HUES48 (cell line): ENCODE measurements around the gene CPNE1.
"Not testable (repeated sequence)": the region's sequence is repeated elsewhere in the genome, so short reads cannot be mapped to it uniquely, and the experiment has no call there.

Experiments
- H3K27ac ChIP-seq: one replicate; pipeline ENCODE4 v1.7.0; 2013; ENCODE audit warnings: low read depth, low read length, inconsistent platforms
- H3K27me3 ChIP-seq: 2 replicates; pipeline ENCODE4 v1.6.1; 2013; ENCODE audit warnings: mild to moderate bottlenecking, low read length; ENCODE audit not compliant: control insufficient read depth, insufficient read depth
- H3K36me3 ChIP-seq: 2 replicates; pipeline ENCODE4 v1.6.1; 2013; ENCODE audit warnings: low read length; ENCODE audit not compliant: control insufficient read depth, insufficient read depth
- H3K4me1 ChIP-seq: 2 replicates; pipeline ENCODE4 v1.6.1; 2013; ENCODE audit warnings: mild to moderate bottlenecking, low read length; ENCODE audit not compliant: control insufficient read depth, insufficient read depth
- H3K4me3 ChIP-seq: 2 replicates; pipeline ENCODE4 v1.5.1; 2013; ENCODE audit warnings: mild to moderate bottlenecking, low read depth, low read length
- H3K9ac ChIP-seq: 2 replicates; pipeline ENCODE4 v1.6.1; 2013; ENCODE audit warnings: mild to moderate bottlenecking, low read depth, low read length, moderate library complexity
- H3K9me3 ChIP-seq: 2 replicates; pipeline ENCODE4 v1.6.1; 2013; ENCODE audit warnings: low read length; ENCODE audit not compliant: control insufficient read depth, insufficient read depth

The CPNE1 gene

GRCh38 chr20:35664466-35665206, at the start of gene CPNE1, which contains the start of gene RBM12:
CPNE1 (minus strand) TSS chr20:35664900; CDS start chr20:35632923, 31,977 bp downstream.
RBM12 (minus strand) TSS chr20:35664900; CDS start chr20:35655322, 9,578 bp downstream.
- peaks cover 30% of the 10 kb centered on the region for H3K4me1 ChIP-seq
- peak within 1 kb of the TSS; percentile 96 for H3K9ac ChIP-seq
- no peaks in the 10 kb centered on the region for H3K27me3 ChIP-seq
- H3K36me3 ChIP-seq = peaks cover 13% of the 10 kb centered on the region
- peak within 1 kb of the TSS; percentile 95 for H3K27ac ChIP-seq
- H3K4me3 ChIP-seq = peak within 1 kb of the TSS; percentile 81
- no peaks in the 10 kb centered on the region for H3K9me3 ChIP-seq

DNA sequence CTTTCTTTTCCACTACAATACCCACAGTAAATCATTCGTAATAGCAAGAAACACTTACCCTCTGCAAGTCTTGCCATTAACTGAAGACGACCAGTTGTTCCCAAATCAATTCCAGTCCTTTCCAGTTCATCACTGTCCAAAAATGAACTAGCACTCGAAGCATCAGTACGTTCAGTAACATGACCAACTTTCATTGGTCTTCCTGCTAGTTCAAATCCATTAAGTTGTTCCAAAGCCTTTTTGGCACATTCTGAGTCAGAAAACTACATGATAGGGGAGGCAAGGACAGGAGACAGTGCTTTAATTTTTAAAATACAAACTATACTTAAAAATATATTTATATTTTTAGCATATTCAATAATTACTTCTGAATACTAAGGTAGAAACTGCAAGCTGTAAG, 49.4 kb upstream of the CPNE1 start:
- Histone ChIP-seq H3K27ac (no peak overlapping the region), H3K36me3 (peaks cover 100% of the 10 kb centered on the region), H3K9ac (no peak overlapping the region), H3K4me1 (no peaks in the 10 kb centered on the region), H3K9me3 (no peaks in the 10 kb centered on the region), H3K4me3 (no peak overlapping the region), H3K27me3 (no peaks in the 10 kb centered on the region)

DNA sequence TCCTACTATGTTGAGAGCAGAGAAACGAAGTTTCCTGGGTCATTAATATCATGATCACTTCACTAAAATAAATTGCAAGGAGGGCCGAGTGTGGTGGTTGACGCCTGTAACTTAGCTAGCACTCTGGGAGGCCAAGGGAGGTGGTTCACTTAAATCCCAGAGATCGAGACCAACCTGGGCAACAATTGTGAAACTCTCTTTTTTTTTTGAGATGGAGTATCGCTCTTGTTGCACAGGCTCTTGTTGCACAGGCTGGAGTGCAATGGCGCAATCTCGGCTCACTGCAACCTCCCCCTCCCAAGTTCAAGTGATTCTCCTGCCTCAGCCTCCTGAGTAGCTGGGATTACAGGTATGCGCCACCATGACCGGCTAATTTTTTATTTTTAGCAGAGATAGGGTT, 48.4 kb upstream of the CPNE1 start:
- not testable (repeated sequence) for H3K4me1 ChIP-seq, H3K9me3 ChIP-seq, H3K27ac ChIP-seq, H3K4me3 ChIP-seq, H3K9ac ChIP-seq, H3K27me3 ChIP-seq
- H3K36me3 ChIP-seq = peaks cover 100% of the 10 kb centered on the region

GRCh38 chr20:35711588-35712209, 47.0 kb upstream of the CPNE1 start:
- Histone ChIP-seq H3K27ac (no peak overlapping the region), H3K9me3 (no peaks in the 10 kb centered on the region), H3K36me3 (peaks cover 100% of the 10 kb centered on the region), H3K4me3 (no peak overlapping the region), H3K4me1 (no peaks in the 10 kb centered on the region), H3K9ac (no peak overlapping the region), H3K27me3 (no peaks in the 10 kb centered on the region)

- Histone ChIP-seq H3K9ac (no peak overlapping the region), H3K9me3 (no peaks in the 10 kb centered on the region), H3K36me3 (peaks cover 100% of the 10 kb centered on the region), H3K4me3 (no peak overlapping the region), H3K4me1 (no peaks in the 10 kb centered on the region), H3K27ac (no peak overlapping the region), H3K27me3 (no peaks in the 10 kb centered on the region)
Observed at GRCh38 chr20:35710884-35711587, 46.3 kb upstream of the CPNE1 start.

GRCh38 chr20:35710039-35710438, 45.3 kb upstream of the CPNE1 start:
- no peaks in the 10 kb centered on the region for H3K4me1 ChIP-seq
- no peak overlapping the region for H3K27ac ChIP-seq
- H3K27me3 ChIP-seq = no peaks in the 10 kb centered on the region
- H3K36me3 ChIP-seq = peaks cover 100% of the 10 kb centered on the region
- H3K9ac ChIP-seq = no peak overlapping the region
- H3K9me3 ChIP-seq = no peaks in the 10 kb centered on the region
- H3K4me3 ChIP-seq = no peak overlapping the region

DNA sequence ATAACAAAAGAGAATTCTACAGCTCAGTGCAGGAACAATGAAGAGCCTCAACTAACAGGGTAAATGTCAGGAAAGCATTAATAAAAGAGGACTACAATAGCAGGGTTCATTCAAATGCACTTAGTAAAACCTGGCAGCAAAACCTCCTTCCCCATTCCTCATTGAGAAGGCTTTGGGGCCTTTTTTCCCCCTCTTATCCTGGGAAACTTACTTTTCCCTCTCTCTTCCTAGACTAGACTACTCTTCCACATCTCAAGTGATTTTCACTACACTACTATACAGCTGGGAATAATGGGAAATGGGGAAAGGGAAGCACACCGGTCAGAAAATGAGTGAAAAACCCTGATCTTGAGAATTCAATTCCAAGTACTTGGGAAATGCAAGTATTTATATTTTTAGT, 44.6 kb upstream of the CPNE1 start:
- peaks cover 100% of the 10 kb centered on the region for H3K36me3 ChIP-seq
- no peaks in the 10 kb centered on the region for H3K27me3 ChIP-seq

DNA sequence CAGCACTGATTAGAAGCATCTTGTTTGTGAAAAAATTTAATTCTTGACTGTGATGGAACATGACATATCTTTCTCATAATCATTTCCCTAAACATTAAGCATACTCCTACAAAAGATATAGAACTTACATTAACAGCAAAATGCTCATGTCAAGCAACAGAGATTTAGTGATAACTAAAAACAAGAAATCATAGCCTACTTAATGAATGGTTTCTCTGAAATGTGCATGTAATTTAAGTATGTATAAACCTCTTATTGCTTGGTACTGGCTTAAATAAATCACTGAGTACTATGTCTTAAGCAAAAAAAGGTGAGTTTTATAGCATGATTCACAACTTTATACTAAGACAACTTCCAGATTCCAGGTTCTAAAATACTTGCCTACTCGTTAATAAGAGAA, 43.8 kb upstream of the CPNE1 start:
- H3K9ac ChIP-seq = no peak overlapping the region
- no peaks in the 10 kb centered on the region for H3K9me3 ChIP-seq
- no peaks in the 10 kb centered on the region for H3K4me1 ChIP-seq
- H3K27ac ChIP-seq = peak overlapping the region; percentile 42
- H3K4me3 ChIP-seq = no peak overlapping the region
- no peaks in the 10 kb centered on the region for H3K27me3 ChIP-seq
- peaks cover 100% of the 10 kb centered on the region for H3K36me3 ChIP-seq

More for the DNA sequence above, 44.6 kb upstream of the CPNE1 start:
- no peak overlapping the region for H3K9ac ChIP-seq
- no peaks in the 10 kb centered on the region for H3K4me1 ChIP-seq
- H3K9me3 ChIP-seq = no peaks in the 10 kb centered on the region
- peak overlapping the region; percentile 42 for H3K27ac ChIP-seq
- no peak overlapping the region for H3K4me3 ChIP-seq

DNA sequence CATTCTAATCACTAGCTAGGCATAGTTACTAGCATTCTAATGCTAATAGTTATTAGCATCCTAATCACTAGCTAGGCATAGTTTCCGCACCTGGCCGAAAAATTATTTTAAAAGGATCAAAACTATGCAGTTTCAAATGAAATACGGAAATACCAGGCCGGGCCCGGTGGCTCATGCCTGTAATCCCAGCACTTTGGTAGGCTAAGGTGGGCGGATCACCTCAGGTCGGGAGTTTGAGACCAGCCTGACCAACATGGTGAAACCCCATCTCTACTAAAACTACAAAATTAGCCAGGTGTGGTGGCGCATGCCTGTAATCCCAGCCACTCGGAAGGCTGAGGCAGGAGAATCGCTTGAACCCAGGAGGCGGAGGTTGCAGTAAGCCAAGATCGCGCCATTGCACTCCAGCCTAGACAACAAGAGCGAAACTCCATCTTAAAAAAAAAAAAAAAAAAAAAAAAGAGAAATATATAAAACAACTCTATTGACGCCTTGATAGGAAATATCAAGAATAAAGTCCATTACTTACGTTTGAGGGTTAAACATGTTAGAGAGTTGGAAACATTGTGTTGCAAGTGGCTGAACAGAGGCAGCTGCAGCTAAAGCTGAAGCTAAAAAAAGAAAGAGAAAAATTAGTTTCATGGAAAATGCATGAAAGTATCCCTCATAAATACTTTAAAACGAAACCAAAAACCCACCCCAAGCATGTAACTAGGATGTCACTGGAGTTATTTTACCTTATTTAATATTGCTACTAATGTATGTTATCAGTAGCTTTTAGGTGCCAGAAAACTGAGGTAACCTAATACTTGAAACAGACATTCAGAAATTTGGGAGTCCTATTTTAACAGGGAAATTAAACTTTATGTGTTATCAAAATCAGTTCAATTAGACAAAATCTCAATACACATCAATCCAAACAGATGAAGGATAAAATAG, 42.2 kb upstream of the CPNE1 start:
- H3K4me1 ChIP-seq, H3K27ac ChIP-seq, H3K9ac ChIP-seq, H3K4me3 ChIP-seq, H3K9me3 ChIP-seq, H3K27me3 ChIP-seq: not testable (repeated sequence)
- peaks cover 100% of the 10 kb centered on the region for H3K36me3 ChIP-seq

GRCh38 chr20:35705894-35706293, 41.2 kb upstream of the CPNE1 start:
- H3K27ac ChIP-seq, H3K9me3 ChIP-seq, H3K4me3 ChIP-seq, H3K9ac ChIP-seq, H3K4me1 ChIP-seq, H3K27me3 ChIP-seq: not testable (repeated sequence)
- H3K36me3 ChIP-seq = peaks cover 93% of the 10 kb centered on the region
